DND-41 (cell line): Measurements from ENCODE around the gene PCBP1.

Experiments used
- ATAC-seq: fragments of 200-7000 bp; cut with Tn5 transposase; 3 replicates; pipeline ENCODE4 v1.9.1; 2021; ENCODE audit warnings: low read depth; ENCODE audit not compliant: insufficient read depth
- DNase-seq: peaks from one replicate; pipeline ENCODE4 v3.0.0-alpha.2; 2020
- H2AFZ ChIP-seq: 2 replicates; pipeline ENCODE4 v1.6.0; 2012; ENCODE audit warnings: low read depth, low read length
- H3K27ac ChIP-seq: 2 replicates; pipeline ENCODE4 v1.5.1; 2012; ENCODE audit warnings: low read length, inconsistent platforms
- H3K27me3 ChIP-seq: fragments of 200-600 bp; sonication (generic); 2 replicates; pipeline ENCODE4 v1.6.0; 2012; ENCODE audit warnings: low read length, mild to moderate bottlenecking, inconsistent platforms; ENCODE audit not compliant: insufficient read depth, poor library complexity
- H3K36me3 ChIP-seq: 2 replicates; pipeline ENCODE4 v1.5.1; 2012; ENCODE audit warnings: low read length, inconsistent platforms; ENCODE audit not compliant: insufficient read depth
- H3K4me1 ChIP-seq: 2 replicates; pipeline ENCODE4 v1.5.1; 2012; ENCODE audit warnings: mild to moderate bottlenecking, low read length; ENCODE audit not compliant: insufficient read depth
- H3K4me2 ChIP-seq: 2 replicates; pipeline ENCODE4 v1.6.0; 2012; ENCODE audit warnings: mild to moderate bottlenecking, moderate library complexity, low read length, inconsistent platforms; ENCODE audit not compliant: insufficient read depth
- H3K4me3 ChIP-seq, 2 experiments: fragments of 200-600 bp in 1 of 2; shearing (Covaris generic) in 1 of 2; 2 replicates each; pipeline ENCODE4 v1.5.1; 2012 to 2016; ENCODE audit warnings: inconsistent platforms in 2 of 2, low read length in 2 of 2, mild to moderate bottlenecking in 2 of 2, low read depth in 1 of 2, moderate library complexity in 1 of 2
- H3K79me2 ChIP-seq: 2 replicates; pipeline ENCODE4 v1.6.0; 2012; ENCODE audit warnings: low read length, inconsistent platforms; ENCODE audit not compliant: insufficient read depth
- H3K9ac ChIP-seq: 2 replicates; pipeline ENCODE4 v1.6.0; 2012; ENCODE audit warnings: low read depth, mild to moderate bottlenecking, inconsistent platforms, low read length, moderate library complexity
- H3K9me3 ChIP-seq: 2 replicates; pipeline ENCODE4 v1.5.1; 2012; ENCODE audit warnings: low read length, moderate library complexity, mild to moderate bottlenecking, inconsistent platforms; ENCODE audit not compliant: insufficient read depth, severe bottlenecking
- H4K20me1 ChIP-seq: 2 replicates; pipeline ENCODE4 v1.6.0; 2012; ENCODE audit warnings: low read length; ENCODE audit not compliant: insufficient read depth
- EZH2 ChIP-seq: IDR thresholded peaks from 3 replicates; pipeline ENCODE4 v1.6.1; 2012; ENCODE audit warnings: borderline replicate concordance, low read depth, mild to moderate bottlenecking, moderate library complexity, low read length, inconsistent platforms; ENCODE audit not compliant: severe bottlenecking
- TF ChIP-seq, protein P1 (sequence below): IDR thresholded peaks from 2 replicates; pipeline ENCODE4 v1.5.1; 2012; ENCODE audit warnings: borderline replicate concordance, low read length, moderate library complexity, mild to moderate bottlenecking; ENCODE audit not compliant: poor library complexity, severe bottlenecking; ENCODE audit errors: extremely low read depth

Gene PCBP1

DNA sequence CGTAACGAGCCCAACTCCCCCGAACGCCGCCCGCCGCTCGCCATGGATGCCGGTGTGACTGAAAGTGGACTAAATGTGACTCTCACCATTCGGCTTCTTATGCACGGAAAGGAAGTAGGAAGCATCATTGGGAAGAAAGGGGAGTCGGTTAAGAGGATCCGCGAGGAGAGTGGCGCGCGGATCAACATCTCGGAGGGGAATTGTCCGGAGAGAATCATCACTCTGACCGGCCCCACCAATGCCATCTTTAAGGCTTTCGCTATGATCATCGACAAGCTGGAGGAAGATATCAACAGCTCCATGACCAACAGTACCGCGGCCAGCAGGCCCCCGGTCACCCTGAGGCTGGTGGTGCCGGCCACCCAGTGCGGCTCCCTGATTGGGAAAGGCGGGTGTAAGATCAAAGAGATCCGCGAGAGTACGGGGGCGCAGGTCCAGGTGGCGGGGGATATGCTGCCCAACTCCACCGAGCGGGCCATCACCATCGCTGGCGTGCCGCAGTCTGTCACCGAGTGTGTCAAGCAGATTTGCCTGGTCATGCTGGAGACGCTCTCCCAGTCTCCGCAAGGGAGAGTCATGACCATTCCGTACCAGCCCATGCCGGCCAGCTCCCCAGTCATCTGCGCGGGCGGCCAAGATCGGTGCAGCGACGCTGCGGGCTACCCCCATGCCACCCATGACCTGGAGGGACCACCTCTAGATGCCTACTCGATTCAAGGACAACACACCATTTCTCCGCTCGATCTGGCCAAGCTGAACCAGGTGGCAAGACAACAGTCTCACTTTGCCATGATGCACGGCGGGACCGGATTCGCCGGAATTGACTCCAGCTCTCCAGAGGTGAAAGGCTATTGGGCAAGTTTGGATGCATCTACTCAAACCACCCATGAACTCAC is 673 bp downstream of the PCBP1 start:
- ATAC-seq (peak; percentile 3; the same call in 2 of the 3 replicates), DNase-seq (peak; percentile 55)
- peaks cover 67% of the 10 kb centered on the region for H3K79me2 ChIP-seq
- peaks cover 42% of the 10 kb centered on the region for H3K36me3 ChIP-seq
- no peaks in the 10 kb centered on the region for H3K27me3 ChIP-seq
- no peaks in the 10 kb centered on the region for H3K9me3 ChIP-seq
- H3K4me1 ChIP-seq, result peaks cover 58% of the 10 kb centered on the region
- no peak for TF ChIP-seq EZH2
- TF ChIP-seq, protein P1, sequence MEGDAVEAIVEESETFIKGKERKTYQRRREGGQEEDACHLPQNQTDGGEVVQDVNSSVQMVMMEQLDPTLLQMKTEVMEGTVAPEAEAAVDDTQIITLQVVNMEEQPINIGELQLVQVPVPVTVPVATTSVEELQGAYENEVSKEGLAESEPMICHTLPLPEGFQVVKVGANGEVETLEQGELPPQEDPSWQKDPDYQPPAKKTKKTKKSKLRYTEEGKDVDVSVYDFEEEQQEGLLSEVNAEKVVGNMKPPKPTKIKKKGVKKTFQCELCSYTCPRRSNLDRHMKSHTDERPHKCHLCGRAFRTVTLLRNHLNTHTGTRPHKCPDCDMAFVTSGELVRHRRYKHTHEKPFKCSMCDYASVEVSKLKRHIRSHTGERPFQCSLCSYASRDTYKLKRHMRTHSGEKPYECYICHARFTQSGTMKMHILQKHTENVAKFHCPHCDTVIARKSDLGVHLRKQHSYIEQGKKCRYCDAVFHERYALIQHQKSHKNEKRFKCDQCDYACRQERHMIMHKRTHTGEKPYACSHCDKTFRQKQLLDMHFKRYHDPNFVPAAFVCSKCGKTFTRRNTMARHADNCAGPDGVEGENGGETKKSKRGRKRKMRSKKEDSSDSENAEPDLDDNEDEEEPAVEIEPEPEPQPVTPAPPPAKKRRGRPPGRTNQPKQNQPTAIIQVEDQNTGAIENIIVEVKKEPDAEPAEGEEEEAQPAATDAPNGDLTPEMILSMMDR, result no peak
- H2AFZ ChIP-seq, result peak overlapping the region; percentile 44
- peaks cover 13% of the 10 kb centered on the region for H4K20me1 ChIP-seq
- H3K4me3 ChIP-seq, result peak overlapping the region; percentile 69 to 83
- H3K27ac ChIP-seq, result peak overlapping the region; percentile 97
- peak overlapping the region; percentile 75 for H3K4me2 ChIP-seq
- peak overlapping the region; percentile 95 for H3K9ac ChIP-seq

DNA sequence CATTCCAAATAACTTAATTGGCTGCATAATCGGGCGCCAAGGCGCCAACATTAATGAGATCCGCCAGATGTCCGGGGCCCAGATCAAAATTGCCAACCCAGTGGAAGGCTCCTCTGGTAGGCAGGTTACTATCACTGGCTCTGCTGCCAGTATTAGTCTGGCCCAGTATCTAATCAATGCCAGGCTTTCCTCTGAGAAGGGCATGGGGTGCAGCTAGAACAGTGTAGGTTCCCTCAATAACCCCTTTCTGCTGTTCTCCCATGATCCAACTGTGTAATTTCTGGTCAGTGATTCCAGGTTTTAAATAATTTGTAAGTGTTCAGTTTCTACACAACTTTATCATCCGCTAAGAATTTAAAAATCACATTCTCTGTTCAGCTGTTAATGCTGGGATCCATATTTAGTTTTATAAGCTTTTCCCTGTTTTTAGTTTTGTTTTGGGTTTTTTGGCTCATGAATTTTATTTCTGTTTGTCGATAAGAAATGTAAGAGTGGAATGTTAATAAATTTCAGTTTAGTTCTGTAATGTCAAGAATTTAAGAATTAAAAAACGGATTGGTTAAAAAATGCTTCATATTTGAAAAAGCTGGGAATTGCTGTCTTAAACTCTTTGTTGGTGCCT is 1.4 kb downstream of the PCBP1 start:
- Histone ChIP-seq H3K9me3 (no peaks in the 10 kb centered on the region), H3K4me2 (peak overlapping the region; percentile 75), H3K4me3 (peak overlapping the region; percentile 69 to 83), H2AFZ (no peak overlapping the region), H3K27ac (peak overlapping the region; percentile 97), H4K20me1 (peaks cover 13% of the 10 kb centered on the region), H3K79me2 (peaks cover 60% of the 10 kb centered on the region), H3K36me3 (peaks cover 35% of the 10 kb centered on the region), H3K4me1 (peaks cover 50% of the 10 kb centered on the region), H3K9ac (peak overlapping the region; percentile 95), H3K27me3 (no peaks in the 10 kb centered on the region)
- DNase-seq, result no peak
- ATAC-seq, result no peak
- TF ChIP-seq, protein P1, result no peak
- no peak for TF ChIP-seq EZH2

DNA sequence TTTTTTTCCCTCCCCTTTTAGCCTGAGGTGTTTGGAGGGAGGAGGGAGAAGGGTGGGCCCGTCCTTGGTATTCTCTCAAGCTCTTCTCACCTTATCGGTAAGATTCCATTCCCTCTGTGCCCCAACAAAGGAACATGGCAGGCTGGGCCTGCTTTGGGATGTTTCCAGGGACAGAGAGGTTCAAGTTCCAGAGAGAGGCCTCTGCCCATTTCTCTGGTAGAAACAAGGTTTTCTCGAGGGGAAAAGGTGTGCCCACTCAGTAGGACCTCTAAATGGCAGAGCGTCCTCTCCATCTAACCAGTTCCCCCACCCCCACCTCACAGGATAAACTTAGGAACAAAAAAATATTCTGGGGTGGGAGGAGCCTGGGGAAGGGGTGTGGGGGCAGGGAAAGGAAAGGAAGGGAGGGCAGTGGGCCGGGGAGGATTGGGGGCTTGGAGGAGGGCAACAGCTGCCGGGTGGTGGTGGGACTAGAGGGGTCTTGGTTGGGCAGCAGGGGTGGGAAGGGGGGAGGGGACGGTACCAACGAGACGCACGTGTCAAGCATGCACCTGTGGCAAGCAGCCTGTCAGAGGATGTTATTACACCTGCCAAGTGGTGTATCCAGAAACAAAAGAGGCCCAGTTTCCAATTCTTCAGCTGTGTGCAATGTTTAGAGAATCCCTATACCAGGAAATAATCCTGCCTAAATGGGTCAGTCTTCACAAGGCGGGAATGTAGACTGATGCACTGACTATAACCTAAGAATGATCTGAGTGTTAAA is 2.1 kb downstream of the PCBP1 start:
- H3K4me1 ChIP-seq, result peaks cover 49% of the 10 kb centered on the region
- H3K27ac ChIP-seq, result peak overlapping the region; percentile 97
- no peaks in the 10 kb centered on the region for H3K27me3 ChIP-seq
- H2AFZ ChIP-seq, result no peak overlapping the region
- peak overlapping the region; percentile 95 for H3K9ac ChIP-seq
- H4K20me1 ChIP-seq, result peaks cover 13% of the 10 kb centered on the region
- TF ChIP-seq, protein P1, result no peak
- no peak for TF ChIP-seq EZH2
- peak overlapping the region; percentile 75 for H3K4me2 ChIP-seq
- no peaks in the 10 kb centered on the region for H3K9me3 ChIP-seq
- ATAC-seq (peak; percentile 16), DNase-seq (peak; percentile 58)
- peaks cover 59% of the 10 kb centered on the region for H3K79me2 ChIP-seq
- H3K36me3 ChIP-seq, result peaks cover 28% of the 10 kb centered on the region
- H3K4me3 ChIP-seq, result peak overlapping the region; percentile 69 to 83; a peak in 3 of 4 replicates
